Activated CD4-positive, alpha-beta T cell treated with anti-CD3 and anti-CD28 coated beads for 24 hours (primary cell): ENCODE measurements around the gene BCAS3.

Source experiments
- DNase-seq, 2 donors: peaks; one replicate each; pipeline ENCODE4 v3.0.0-alpha.2; 2020; ENCODE audit warnings: low read depth in 2 of 2

The BCAS3 gene

DNA sequence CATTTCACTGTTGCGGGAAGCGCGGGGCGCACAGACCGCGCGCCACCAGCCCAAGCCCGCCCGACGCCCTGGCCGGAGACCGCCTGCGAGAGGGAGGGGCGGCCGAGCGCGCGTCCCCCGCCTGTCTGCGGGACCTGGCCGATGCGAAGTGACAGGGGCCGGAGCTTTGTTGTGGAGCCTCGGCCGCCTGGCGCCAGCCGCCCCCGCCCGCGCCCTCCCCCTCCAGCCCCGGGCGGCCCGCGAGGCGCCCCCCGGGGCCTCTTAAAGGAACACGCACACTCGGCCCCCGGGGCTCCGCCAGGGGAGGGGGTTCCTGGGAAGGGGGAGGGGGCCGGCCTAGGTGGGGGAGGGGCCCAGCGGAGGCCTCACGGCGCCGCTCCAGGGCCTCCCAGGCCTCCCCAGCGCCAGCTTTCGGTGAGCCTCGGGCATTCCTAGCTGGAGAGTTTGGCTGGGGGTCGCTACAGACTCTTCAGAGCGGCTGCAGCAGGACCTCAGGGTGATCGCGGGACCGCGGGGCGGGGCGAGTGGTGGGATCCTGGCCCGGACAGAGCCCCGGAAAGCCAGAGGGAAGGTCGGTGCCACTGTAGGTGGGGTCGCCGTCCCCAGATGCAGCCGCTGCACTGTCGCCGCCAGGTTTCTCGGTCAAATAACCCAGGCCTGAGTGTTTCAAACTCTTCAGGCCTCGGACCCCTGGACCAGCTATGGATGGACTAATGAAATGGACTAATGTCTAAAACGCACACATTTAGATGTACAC lies 719.6 kb downstream of the BCAS3 start:
- no peak for DNase-seq

- no peak for DNase-seq
These were observed 721.1 kb downstream of the BCAS3 start for GRCh38 chr17:61398721-61399130.

- no peak for DNase-seq
These were observed 721.7 kb downstream of the BCAS3 start, which contains the start of gene TBX2 for GRCh38 chr17:61399131-61400065. Gene TBX2 (plus strand): TSS chr17:61399843. CDS start chr17:61400177, 334 bp downstream.

DNA sequence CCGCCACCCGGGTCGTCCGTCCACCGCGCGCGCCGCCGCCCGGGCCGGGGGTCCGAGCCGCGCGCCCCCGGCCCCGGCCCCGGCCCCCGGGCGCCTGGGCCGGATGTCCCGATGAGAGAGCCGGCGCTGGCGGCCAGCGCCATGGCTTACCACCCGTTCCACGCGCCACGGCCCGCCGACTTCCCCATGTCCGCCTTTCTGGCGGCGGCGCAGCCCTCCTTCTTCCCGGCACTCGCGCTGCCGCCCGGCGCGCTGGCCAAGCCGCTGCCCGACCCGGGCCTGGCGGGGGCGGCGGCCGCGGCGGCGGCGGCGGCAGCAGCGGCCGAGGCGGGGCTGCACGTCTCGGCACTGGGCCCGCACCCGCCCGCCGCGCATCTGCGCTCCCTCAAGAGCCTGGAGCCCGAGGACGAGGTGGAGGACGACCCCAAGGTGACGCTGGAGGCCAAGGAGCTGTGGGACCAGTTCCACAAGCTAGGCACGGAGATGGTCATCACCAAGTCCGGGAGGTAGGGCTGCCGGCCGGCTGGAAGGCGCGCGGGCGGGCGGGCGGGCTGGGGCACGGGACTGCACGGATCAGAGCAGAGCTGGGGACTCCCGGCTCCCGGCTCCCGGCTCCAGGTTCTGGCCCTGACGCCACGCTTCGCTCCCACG lies 722.5 kb downstream of the BCAS3 start:
- DNase-seq, result no peak

- DNase-seq, result no peak
These were observed 723.2 kb downstream of the BCAS3 start for GRCh38 chr17:61400717-61401388.

GRCh38 chr17:61401389-61402072 lies 723.9 kb downstream of the BCAS3 start:
- DNase-seq, result no peak

DNA sequence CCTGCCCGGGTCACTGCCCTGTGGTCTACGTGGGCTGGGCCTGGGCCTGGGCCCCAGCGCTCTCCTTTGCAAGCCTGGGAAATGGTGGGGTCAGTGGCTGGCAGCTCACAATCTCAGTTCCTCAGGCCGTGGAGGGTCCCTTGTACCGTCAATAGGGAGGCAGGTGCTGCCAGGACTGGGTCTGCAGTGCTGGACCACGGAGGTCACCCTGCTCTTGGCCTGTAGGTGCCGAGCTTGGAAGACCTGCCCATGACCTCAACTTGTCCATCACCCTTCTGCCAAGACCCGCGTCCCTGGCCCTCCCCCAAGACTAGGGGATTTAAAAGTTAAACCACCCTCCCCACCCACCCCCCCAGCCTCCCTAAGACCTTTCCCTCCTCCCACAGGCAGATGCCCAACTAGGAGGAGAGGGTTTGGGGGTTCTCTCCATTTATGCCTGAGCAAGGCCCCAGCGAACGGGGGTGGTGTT lies 724.5 kb downstream of the BCAS3 start:
- no peak for DNase-seq

DNA sequence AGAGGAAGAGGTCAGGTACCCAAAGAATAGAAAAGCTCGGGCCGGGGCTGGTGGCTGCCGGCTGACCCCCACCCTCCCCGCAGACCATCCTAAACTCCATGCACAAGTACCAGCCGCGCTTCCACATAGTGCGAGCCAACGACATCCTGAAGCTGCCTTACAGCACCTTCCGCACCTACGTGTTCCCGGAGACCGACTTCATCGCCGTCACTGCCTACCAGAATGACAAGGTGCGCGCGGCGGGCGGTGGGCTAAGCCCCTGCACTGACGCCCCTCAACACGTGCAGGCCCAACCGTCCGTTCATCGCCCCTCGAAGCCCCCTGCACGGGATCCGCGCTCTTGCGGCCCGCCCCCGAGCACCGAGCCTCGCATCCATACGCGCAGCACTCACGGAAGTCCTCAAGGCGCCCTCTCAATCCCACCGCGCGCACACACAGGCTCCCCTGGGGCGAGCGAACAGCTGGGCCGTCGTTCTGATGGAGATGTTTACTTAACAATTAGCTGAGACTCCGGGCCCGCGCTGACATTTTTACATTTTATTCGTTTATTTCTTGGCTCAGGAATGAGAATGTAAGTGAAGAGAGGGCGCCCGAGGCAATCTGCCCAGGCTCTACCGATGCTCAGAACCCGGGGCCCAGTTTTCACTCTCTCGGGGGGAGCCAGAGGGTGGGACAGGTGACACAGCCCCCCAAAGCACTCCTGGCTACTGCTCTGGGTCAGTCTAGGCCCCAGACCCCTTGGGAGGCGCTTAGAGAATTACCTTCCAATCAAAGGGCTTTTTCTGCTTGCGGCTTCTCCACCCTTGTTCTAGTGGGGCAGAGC lies 725.5 kb downstream of the BCAS3 start:
- no peak for DNase-seq

DNA sequence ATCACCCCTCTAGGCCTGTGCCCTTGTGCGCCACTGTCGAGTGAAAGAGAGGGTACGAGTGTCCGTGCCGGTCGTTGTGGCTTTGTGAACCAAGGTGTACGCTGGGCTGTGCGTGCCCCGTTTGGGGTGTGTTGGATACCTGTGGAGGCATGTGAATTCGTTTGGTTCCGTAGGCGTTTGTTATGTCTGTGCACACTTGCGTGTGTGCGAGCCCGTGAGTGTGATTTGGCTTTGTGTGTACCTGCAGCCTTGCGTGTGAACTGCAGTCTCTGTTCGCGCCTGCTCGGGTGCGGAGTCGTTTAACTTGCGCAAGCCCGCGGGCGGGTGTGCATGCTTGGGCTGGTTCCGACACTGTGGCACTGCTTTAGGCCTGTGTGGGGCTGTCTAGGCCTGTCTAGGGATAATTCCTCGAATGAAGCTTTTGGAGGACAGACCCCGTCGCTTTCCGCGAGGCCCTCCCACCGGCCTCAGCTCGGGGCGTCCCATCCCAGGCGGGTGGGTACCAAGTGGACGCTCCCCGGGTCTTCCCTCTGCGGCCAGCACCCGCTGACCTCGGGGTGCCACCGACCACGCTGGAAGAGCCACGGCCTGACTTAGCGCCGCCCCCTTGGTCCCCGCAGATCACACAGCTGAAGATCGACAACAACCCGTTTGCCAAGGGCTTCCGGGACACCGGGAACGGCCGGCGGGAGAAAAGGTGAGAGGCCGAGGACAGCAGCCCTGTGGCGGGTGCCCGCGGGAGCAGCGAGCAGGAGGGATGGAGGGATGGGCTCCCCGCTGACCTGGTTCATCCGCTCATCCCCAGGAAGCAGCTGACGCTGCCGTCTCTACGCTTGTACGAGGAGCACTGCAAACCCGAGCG lies 726.4 kb downstream of the BCAS3 start:
- no peak for DNase-seq

- no peak for DNase-seq
These were observed 726.9 kb downstream of the BCAS3 start for GRCh38 chr17:61404663-61404912.

DNA sequence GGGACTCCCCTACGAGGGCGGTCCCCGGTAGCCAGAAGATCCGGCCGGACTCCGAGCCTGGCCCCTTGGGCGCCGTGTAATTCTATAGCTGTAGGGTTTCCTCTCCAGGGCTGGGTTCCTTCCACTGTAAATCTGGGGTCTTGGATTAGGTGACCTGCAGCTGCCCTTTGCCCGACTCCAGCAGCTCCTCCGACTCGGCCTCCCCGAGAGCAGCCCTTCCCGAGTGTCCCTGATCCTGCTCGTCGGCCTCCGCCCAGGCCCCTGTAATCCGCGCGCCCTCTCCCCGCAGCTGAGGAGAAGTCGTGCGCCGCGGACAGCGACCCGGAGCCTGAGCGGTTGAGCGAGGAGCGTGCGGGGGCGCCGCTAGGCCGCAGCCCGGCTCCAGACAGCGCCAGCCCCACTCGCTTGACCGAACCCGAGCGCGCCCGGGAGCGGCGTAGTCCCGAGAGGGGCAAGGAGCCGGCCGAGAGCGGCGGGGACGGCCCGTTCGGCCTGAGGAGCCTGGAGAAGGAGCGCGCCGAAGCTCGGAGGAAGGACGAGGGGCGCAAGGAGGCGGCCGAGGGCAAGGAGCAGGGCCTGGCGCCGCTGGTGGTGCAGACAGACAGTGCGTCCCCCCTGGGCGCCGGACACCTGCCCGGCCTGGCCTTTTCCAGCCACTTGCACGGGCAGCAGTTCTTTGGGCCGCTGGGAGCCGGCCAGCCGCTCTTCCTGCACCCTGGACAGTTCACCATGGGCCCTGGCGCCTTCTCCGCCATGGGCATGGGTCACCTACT lies 727.4 kb downstream of the BCAS3 start:
- DNase-seq, result no peak

DNA sequence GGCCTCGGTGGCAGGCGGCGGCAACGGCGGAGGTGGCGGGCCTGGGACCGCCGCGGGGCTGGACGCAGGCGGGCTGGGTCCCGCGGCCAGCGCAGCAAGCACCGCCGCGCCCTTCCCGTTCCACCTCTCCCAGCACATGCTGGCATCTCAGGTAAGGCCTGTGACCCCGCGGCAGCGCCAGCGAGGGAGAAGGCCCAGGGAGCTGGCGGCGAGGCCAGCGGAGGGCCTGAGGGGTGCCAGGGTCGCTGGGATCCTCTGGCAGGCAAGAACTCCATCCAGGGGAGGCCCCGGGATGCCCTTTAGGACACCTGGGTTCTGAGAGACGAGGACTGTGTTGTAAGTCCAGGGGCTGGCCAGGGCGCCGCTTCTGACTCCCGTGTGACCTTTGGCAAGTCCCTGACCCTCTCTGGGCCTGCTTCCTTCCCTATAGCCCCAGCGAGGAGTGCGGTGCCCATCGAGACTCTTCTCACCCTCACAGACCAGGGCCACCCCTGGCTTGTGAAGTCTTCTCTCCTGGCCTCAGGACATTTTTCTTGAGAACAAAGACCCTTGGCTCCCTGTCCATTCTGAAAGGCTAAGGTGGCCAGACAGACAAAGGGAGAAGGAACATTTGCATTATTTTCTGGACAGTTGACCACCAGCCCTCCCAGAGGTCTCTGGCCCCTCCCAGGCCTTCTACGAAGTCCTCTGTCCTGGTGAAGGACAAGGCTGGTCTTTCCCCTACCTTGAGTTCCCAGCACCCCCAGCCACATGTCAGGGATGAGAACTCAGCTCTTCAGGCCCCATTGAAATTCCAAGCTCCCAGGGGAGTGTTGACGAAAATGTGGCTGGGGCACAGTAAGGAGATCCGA lies 728.3 kb downstream of the BCAS3 start:
- DNase-seq, result no peak

DNA sequence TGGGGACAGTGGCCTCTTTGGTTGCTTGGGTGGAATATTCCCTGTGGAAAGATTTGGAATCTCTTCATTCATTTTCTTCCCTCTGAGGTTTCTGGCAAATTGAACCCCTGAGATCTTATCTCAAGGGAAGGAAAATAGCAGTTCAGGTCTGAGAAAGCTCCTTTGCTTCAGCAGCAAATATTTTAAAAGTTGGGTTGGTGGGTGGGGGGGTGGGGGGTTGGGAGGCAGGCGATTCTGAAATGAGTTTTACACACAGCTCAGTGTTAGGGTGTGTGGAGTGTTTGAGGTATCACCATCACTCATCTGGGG lies 728.8 kb downstream of the BCAS3 start:
- no peak for DNase-seq

DNA sequence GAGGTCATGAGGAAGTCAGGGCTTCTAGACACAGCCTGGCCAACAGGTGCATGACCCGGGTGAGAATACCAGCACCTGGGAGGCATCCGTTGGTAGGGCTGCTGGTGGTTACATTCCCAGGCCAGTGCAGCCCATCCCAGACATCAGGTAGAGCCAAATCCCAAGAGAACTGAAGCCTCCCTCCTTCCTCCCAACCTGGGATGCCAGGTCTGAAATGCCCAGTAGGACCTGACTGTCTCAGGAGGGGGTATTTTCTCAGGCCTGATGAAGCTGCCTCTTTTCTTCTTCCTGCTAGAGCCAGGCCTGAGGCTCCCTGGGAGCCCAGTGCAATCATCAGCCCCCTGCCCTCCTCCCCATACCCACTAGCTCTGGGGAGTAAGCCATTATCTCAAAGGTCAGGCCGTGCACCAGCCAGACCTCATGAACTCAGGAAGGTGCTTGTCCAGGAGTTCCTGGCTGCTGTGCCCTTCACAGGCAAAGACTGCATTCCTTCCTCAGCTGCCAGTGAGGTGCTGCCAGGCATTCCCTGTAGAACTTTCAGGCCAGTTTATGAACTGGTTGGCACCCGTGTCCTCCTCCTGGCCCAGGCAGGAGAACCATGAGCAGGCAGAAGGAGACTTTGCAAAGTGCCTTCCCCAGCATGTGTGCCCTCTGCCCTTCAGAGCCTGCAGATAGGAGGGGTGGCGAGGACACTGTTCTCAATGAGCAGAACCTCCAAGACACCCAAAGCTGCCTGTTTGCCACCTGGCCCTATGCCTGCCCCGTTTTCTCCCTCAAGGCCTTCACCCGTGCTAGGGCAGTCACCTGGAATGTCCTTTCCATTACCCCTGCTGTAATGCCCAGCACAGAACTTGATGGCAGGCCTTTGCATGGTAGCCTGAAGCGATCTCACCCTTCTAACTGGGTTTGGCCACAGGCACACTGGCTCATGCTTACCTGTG lies 729.6 kb downstream of the BCAS3 start:
- no peak for DNase-seq

- no peak for DNase-seq
These were observed 730.7 kb downstream of the BCAS3 start for GRCh38 chr17:61408151-61409041.
